ENCODE data around the gene SHISAL1.

The SHISAL1 gene

DNA sequence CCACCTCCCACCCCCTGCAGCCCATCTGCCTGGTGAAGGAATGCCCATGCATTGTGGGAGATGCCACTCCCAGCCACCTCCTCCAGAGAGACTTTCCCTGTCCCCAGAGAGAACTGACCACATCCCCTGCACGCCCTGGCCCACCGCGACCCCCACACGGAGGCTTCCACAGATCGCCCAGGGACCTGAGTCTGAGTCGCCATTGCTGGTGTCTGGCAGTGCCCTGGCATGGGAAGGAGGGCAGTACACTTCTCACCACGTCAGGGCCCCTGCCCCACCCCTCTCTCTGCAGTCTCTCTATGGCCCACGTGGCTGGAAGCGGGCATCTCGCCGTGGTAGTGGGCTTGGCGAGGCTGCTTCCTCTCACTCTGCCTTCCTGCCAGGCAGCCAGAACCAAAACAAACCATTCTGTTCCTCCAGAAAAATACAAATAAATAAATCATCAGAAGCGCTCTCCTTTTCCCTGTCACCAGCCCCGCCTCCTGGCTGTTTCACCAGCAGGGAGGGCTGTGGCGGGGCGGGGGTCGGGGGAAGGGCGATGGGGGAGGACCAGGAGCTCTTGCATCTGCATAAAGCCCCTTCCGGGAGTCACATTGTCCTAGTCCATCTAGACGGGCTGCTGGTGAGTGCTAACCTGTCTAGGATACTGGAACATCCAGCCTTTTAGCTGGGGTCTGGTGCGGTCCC lies 20.9 kb downstream of the SHISAL1 start:
- H3K27ac ChIP-seq: no peak overlapping the region; the same call in 1 of the 2 replicates
- TF ChIP-seq, protein P1, sequence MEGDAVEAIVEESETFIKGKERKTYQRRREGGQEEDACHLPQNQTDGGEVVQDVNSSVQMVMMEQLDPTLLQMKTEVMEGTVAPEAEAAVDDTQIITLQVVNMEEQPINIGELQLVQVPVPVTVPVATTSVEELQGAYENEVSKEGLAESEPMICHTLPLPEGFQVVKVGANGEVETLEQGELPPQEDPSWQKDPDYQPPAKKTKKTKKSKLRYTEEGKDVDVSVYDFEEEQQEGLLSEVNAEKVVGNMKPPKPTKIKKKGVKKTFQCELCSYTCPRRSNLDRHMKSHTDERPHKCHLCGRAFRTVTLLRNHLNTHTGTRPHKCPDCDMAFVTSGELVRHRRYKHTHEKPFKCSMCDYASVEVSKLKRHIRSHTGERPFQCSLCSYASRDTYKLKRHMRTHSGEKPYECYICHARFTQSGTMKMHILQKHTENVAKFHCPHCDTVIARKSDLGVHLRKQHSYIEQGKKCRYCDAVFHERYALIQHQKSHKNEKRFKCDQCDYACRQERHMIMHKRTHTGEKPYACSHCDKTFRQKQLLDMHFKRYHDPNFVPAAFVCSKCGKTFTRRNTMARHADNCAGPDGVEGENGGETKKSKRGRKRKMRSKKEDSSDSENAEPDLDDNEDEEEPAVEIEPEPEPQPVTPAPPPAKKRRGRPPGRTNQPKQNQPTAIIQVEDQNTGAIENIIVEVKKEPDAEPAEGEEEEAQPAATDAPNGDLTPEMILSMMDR (conservative IDR thresholded peaks at IDR 0.05; ENCODE audit: low read depth): no peak
- no peak for DNase-seq (ENCODE audit: low spot score)
- ChIA-PET POLR2A (ENCODE audit: low non-redundant PET) (no interaction called here), CTCF (no interaction called here)

DNA sequence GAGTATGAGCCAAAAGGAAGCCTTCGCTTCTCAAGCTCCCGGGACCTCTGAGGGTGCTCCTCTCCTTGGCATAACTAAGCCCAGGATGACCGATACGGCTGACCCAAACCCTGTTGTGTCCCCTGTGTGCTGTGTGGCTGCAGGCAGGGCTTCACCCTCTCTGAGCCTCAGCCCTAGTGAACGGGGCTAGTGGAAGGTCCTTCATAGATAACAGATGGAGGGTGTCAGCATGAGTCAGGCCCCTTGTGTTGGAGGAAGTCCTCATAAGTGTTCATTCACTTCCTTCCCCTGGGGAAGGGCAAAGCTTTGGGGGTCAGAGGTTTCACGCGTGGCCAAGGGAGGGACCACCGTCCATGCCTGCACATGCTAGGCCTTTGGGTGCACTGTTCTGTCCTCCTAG lies 21.5 kb downstream of the SHISAL1 start:
- DNase-seq (ENCODE audit: low spot score): no peak
- CTCF ChIA-PET: no interaction called here

DNA sequence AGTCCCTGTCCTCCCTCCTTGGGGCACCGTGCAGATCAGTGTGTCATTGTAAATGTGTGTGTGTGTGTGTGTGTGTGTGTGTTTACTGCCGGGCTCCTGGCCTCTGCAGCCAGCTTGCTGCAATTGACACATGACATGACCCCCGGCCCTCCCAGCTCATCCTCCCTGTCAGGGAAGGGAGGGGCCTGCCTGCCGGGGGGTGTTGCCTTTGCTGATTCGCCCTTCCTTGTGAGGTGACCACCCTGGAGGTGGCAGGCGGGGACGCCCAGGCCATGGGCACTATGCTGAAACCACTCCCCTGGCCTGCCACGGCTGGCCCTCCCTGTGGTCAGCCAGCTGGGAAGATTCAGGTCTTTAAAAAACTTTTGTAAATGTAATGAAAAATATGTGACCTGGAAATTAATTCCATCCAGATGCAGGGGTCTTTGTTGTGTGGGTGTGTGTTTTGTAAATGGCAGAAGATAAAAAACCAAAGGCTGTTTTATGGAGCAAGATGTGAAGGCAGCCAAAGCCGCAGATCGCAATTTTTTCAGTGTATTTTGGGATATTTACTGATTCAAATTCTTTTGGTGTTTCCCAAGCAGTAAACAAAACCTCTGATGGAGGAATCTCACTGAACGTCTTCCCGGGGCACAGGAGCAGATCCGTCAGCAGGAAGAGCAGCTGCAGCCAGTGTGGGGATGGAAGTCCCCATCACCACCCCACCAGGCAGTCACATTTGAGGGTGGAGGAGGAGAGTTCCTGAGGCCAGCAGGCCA lies 23.2 kb downstream of the SHISAL1 start:
- no peak for DNase-seq (ENCODE audit: low spot score)
- peak overlapping the region; percentile 8; the same call in 1 of the 2 replicates for H3K27ac ChIP-seq
- TF ChIP-seq, protein P1 (conservative IDR thresholded peaks at IDR 0.05; ENCODE audit: low read depth): no peak
- CTCF ChIA-PET: no interaction called here
- POLR2A ChIA-PET (ENCODE audit: low non-redundant PET): no interaction called here

More for the DNA sequence above, 21.5 kb downstream of the SHISAL1 start:
- H3K27ac ChIP-seq: no peak overlapping the region; the same call in 1 of the 2 replicates
- TF ChIP-seq, protein P1 (conservative IDR thresholded peaks at IDR 0.05; ENCODE audit: low read depth): no peak
- POLR2A ChIA-PET (ENCODE audit: low non-redundant PET): no interaction called here

DNA sequence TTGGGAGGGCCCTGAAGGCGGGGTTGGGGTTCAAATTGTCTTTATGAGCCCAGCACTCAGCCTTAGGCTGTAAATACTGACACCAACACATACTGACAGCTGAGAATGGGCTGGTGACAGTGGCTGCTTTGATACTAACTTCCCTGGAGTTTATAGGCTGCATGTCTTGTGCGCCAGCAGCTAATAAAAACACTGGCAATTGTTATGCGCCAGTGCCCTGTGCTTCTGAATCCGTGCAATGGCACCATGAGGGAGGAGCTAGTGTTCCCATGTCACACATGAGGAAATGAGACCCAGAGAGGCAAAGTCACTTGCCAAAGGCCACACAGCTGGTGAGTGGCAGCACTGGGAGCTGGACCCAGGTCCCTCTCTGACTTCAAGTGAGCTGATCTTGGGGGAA lies 23.8 kb downstream of the SHISAL1 start:
- DNase-seq (ENCODE audit: low spot score): no peak
- ChIA-PET CTCF (no interaction called here), POLR2A (ENCODE audit: low non-redundant PET) (no interaction called here)
- peak overlapping the region; percentile 8; the same call in 1 of the 2 replicates for H3K27ac ChIP-seq
- TF ChIP-seq, protein P1 (conservative IDR thresholded peaks at IDR 0.05; ENCODE audit: low read depth): no peak

DNA sequence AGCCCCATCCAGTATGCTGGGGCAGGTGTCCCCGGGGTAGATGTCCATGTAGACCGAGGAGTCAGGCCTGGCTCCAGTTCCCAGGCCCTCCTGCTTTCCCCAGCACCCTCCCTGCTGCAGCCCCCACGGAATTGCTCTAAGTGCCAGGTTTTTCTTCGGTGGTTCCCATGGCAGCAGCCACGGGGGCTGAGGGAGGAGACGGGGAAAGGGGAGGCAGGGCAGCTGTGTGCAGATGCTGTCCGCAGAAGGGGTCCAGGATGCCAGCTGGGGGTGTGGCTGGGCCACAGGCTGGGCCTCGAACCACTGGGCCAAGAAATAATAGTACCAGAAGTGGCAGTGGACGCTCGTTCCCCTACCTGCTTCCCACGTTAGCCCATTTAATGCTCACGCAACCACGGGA lies 25.0 kb downstream of the SHISAL1 start:
- ChIA-PET POLR2A (ENCODE audit: low non-redundant PET) (no interaction called here), CTCF (interaction anchor here (0.6 kb wide), 1 partner anchor 8 kb away, joined by 4 read pairs; no protein-coding TSS in a partner anchor)
- TF ChIP-seq, protein P1 (conservative IDR thresholded peaks at IDR 0.05; ENCODE audit: low read depth): no peak
- H3K27ac ChIP-seq: no peak overlapping the region
- no peak for DNase-seq (ENCODE audit: low spot score)

DNA sequence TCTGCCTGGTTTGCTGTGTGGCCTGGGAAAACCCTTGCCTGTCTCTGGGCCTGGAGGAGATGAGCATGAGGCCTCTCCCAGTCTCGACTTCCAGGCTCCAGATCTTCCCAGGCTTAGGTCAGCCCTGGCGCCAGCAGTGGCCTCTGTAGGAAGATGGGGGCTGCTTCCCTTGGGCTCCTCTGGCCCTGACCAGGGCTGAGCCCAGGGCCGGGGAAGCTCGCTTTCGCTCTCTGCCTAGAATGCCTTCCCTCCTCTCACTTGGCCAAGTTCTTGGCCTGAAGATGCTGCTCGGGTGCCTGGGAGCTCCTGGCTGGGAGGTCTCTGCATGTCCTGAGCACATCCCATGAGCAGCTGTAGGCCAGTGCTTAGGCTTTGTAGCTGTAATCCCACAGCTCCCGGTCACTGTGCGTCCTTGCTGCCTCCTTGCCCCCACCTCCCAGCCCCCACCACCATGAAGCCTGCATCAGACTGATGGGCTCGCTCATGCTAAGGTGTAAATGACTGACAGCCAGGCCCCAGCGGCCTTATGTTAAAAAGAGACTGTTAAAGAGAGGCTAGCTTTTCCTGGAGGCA lies 25.5 kb downstream of the SHISAL1 start:
- no peak for DNase-seq (ENCODE audit: low spot score)
- POLR2A ChIA-PET (ENCODE audit: low non-redundant PET): no interaction called here
- CTCF ChIA-PET: interaction anchor here (0.6 kb wide), 2 partner anchors 9 to 809 kb away, joined by 3 to 4 read pairs; no protein-coding TSS in a partner anchor
- TF ChIP-seq, protein P1 (conservative IDR thresholded peaks at IDR 0.05; ENCODE audit: low read depth): no peak
- H3K27ac ChIP-seq: no peak overlapping the region

All from RWPE1 (cell line).